HG02973 (cell line): ENCODE data around the gene SPATA20.

Experiments
- ATAC-seq: cut with Tn5 transposase; IDR thresholded peaks from one replicate; pipeline ENCODE4 v1.9.1; 2021; ENCODE audit warnings: moderate library complexity; ENCODE audit not compliant: unreplicated experiment

The SPATA20 gene

DNA sequence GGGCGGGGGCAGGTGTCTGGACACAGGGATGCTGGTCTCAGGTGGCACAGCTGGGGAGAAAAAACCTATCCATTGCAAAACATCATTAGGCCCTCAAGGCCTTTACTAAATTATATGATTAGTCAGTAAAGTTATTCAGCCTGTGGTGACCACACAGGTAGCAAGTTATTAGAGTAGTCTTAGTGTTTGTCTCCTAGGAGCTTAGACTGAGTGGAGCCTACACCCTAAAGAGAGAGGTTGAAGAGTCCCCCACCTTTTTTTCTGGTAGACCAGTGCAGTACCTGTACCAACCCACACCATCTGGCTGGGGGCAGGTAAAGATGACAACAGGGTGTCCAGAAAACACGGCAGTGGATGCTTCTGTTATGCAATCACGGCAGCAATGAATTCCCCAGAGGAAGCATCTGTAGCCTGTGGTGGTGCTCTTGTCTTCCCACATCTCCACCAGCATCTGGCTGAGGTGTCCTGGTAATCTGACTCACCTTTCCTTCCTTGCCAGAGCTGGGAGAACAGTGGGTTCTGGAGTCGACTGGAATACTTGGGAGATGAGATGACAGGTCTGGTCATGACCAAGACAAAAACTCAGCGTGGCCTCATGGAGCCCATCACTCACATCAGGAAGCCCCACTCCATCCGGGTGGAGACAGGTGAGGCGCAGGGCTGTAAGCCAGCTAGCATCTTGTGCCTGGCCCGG is 27.7 kb upstream of the SPATA20 start:
- ATAC-seq: no peak

DNA sequence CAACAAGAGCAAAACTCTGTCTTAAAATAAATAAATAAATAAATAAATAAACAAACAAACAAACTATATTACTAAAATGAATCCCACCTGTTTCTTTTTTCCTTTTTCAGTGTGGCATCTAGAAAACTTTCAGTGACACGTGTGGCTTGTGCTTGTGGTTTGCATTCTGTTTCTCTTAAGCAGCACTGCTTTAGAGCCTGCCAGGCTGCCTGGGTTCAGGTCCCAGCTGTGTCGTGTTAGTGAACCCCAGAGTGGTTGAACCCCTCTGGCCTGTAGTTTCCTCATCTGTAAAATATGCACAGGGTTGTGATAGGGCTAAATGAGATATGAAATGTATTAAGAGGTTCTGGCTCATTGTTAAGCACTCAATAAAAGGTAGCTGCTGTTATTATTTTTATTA is 26.5 kb upstream of the SPATA20 start:
- ATAC-seq: no peak

DNA sequence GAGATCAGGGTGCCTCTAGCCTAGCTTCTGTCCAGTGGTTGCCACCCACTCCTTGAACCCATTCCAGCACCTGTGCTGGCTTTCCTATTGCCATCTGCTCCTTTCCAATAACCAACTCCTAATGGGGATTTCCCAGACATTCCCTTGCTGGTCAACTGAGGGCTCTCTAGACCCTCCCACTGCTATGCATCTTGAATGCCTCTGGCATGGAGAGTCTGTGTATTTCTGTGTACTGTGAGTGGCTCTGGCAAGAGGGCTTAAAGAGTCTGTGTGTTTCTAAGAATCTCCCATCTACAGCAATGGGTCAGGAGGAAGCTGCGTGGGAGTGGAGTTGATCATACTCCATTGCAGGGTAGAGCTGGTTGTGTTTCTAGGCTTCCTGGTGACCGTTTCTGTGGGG is 25.5 kb upstream of the SPATA20 start:
- ATAC-seq: no peak

DNA sequence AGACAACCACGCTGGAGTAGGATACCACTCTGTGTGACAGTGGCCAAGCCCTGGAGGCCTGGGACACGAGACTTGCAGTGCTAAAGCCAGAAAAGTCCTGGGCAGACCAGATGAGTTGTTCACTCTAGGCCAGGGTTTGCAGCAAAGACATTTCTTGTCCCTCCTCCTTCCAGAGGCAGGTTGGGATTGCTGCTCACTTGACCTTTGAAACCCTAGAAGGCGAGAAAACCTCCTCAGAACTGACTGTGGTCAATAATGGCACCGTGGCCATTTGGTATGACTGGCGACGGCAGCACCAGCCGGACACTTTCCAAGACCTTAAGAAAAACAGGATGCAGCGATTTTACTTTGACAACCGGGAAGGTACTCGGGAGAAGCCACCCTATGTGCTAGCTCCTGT is 24.2 kb upstream of the SPATA20 start:
- no peak for ATAC-seq

DNA sequence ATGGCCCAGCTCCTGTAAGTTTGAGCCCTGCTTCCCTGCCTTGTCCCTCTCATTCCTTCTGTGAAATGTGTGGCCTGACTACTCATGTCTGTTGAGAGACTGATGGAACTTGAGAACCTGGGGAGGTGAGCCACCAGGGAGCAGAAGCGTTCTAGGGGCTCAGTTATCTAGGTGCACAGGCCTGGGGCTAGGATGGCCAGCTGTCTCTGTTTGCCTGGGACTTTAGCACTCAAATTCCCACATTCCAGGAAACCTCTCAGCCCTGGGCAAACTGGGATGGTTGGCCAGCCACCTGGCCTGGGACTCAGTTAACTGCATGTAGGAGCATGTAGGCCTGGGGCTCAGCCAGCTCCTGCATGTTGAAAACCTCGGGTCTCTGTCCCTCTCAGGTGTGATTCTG is 23.8 kb upstream of the SPATA20 start:
- ATAC-seq: no peak

DNA sequence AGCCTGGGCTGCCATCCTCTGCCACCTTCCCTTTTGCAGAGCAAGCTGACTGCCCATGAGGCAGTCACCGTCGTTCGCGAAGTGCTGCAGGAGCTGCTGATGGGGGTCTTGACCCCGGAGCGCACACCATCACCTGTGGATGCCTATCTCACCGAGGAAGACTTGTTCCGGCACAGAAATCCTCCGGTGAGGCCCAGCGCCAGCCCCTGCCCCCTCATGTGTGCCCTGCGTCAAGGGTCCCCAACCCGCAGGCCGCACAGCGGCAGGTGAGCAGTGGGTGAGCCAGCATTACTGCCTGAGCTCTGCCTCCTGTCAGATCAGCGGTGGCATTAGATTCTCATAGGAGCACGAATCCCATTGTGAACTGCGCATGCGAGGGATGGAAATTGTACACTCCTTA is 22.1 kb upstream of the SPATA20 start:
- no peak for ATAC-seq

DNA sequence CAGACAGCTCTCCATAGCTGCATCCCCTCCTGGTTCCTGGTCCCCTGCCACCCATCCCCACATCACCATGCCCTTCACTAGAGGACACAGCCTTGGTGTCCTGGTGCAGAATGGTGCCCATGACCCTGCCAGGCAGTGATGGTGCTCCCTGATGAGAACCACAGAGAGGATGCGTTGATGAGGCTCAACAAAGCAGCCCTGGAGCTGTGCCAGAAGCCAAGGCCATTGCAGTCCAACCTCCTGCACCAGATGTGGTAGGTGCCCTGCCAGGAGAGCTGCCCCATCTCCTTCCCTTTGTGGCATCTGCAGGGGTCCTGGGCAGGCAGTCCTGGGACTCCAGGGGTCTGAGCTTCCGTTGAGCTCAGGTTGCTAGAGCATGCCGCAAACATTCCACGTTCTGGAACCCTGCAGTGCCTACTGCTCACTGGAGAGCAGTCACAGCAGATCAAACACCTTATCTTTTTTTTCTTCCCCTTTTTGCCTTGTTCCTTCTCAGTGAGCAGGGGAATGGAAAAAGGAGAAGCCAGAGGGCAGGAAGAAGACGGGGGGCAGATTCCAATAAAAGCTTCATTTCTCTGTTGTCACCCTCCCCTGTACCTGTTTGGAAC is 19.7 kb upstream of the SPATA20 start:
- no peak for ATAC-seq

DNA sequence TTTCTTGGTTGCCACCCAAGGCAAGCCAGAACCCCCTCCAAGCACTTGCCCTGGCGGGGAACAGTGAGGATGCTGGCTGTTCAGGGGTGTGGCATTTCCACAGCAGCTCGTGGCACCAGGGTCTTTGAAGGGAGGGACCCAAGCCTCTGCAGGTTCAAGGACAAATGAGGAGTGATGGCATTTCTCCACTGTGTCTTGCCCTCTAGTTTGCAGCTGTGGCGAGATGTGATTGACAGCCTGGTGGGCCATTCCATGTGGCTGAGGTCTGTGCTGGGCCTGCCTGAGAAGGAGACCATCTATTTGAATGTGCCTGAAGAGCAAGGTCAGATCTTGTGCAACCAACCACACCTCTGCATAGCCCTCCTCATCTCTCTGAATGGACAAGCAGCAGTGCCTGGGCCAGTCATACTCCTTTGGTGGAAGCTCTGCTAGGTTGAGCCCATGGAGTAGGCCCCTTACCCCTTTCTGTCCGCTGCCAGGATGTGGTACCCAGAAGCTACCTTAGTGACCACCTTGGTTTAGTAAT is 19.0 kb upstream of the SPATA20 start:
- ATAC-seq: no peak

DNA sequence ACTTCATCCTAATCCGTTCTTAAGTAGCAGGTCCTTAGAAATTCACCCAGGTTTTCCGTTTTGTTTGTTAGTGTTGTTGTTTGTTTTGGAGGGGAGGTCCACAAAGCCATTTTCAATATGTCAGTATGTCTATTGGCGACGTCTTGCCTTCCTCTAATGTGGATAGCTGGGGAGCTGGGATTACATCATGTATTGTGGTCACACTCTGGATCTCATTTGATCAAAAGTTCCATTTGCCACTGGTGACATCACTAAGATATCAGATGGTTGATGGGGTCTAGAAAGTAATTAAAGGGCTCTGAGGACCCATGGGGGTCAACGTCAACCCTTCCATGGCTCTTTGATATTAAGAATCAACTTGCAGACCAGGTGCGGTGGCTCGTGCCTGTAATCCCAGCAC is 17.1 kb upstream of the SPATA20 start:
- ATAC-seq: no peak

DNA sequence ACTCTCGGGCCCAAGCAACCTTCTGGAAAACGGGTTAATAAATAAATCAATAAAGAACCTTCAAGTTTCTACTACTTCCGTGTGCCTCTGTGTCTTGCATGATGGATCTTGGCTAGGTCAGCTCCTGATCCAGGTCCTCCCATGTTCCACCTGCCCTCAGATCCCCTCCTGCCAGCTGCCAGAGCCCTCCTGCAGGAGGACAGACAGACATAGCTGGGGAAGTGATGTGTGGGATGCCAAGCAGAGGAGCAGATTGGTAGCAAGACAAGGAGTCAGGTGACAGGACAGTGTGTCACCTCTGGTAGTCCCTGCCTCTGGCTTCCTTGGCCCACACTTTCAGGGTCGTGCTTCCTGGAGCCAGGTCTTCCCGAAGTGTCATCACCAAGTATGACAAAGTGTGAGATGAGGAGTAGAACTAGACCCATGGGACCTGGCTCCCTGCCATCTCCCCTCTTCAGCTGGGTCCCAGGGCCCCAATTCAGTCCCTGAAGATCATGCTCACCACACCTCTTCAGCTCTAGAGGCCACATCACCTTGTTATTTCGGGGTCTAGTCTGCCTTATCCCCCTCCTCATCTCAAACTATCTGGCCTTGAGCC is 15.4 kb upstream of the SPATA20 start:
- ATAC-seq: no peak

DNA sequence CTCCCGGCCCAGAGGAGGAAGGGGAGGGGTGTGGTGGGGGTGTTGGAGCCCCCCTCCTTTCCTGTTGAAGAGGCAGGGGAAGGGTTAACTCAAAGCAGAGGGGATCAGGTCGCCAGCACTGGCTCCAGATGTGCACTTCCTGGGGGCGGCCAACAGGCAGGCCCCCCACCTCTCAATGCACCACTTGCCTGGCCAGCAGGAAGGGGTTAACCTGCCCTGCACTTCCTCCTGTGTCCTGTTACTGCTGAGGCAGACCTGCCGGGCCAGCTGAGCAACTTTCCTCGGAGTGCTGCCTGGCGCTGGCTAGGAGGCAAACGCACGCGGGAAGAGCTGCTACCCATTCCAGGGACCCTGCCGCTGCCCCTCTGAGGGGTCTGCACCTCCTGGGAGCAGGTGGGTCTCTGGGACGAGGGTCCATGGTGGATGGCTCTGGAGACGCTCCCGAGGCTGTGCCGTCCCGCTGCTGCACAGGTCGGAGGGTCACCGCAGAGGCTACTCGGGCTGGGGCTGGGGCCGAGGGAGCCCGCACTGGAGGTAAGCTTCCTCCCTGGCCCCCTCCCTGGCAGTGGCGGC is 14.4 kb upstream of the SPATA20 start, which contains the start of gene EPN3:
Gene EPN3 (plus strand): TSS at position 284 of the 573 bp plus-strand sequence. CDS start 3,822 bp downstream, outside the sequence.
- ATAC-seq: no peak

DNA sequence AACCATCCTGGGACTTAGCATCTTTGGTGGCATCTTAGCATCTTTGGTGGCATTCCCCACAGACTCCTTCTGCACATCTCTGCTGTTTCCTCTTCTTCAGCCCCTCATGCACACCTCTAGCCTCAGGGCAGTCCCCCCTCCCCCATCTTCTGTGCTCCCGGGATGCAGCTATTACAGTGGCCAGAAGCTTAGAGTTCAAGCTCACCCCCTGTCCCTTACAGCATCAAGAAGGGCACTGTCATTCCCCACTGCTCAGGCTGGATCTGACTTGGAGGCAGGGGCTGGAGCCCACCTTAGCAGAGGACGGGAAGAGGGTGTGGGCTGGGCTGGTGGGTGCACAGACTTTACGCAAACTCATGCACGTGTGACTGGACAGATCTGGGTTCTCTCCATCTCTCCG is 13.8 kb upstream of the SPATA20 start:
- ATAC-seq: no peak

DNA sequence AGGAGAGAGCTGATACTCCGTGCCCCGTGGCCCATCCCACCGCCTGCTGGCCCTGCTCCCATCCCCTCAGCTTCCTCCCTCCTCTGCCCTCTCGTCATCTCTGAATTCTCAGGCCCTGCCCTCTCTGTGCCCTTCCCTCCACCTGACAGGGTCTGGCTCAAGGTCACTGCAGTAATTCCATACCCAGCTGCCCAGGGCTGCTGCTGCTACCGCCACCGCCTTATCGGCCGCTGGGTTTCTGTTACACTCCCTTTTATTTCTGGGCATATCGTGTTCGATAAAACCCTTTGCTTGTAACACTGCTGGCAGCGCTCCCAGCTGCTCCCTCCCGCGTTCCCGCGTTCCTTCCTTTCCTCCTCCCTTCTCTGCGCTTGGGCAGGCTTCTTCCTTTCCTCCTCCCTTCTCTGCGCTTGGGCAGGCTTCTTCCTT is 13.2 kb upstream of the SPATA20 start:
- no peak for ATAC-seq

DNA sequence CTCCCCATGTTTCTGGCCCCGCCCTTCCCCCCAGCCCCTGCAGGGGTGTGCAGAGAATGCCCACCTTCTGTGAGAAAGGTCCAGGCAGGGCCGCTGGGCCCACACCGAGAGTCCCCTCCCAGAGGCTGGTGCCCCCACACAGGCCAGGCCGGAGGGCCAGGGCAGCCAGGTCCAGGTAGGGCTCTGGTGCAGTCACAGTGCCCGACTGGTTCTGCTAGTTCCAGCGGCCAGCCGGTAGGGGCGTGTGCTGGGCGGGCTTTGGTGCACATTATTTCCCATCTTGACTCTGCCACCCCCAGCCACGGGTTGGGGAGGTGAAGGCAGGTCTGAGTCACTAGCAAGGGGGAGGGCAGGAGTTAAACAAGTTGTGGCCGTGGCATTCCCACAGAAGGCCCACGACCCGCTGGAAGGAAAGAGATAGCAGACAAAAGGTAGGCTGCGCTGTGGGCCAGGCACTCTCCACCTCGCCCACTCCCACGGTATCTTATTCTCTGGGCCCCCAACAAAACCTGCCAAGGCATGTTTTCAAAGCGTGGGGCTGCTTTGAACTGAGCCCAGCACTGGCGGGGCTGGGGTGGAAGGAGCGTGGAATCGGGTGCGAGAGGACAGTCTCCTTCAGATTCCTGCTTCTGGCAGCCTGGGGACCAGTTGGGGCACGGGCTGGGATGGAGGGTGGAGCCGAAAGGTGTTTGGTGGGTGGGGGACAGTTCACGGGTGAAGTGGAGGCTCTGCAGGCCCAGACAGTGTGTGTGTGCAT is 12.6 kb upstream of the SPATA20 start:
- ATAC-seq: no peak

DNA sequence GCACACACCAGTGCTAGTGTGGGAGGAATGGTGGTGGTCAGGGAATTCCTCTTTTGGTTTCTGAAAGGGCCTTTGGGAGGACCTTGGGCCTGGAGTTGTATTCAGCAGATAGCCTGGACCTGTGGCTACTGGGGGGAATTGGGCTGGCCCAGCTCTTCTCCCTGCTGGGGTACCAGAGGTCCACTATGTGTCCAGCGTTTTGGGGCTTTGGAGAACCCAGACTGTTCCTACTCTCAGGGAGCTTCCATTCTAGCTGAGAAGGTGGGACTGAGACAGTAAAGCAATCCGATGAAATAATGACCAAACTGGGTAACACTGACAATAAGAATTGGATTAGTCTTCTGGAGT is 12.0 kb upstream of the SPATA20 start:
- no peak for ATAC-seq

DNA sequence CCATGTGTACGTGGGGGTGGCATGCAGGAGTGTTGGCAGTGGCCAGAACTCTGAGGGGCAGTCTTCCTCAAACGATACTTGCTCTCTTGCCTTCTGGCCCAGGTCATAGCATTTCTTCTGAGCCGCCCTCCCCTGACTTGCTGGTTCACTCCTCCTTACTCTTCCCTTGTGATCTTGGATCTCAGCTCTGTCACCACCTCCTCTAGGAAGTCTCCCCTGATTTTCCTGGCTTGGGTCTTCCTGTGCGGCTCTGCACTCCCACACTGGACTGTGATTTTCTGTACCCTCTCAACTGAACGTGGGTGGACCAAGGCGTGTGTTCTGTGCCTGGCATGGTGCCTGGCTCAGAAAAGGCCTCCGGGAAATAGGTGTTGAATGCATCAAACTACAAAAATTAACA is 11.6 kb upstream of the SPATA20 start:
- ATAC-seq: no peak

DNA sequence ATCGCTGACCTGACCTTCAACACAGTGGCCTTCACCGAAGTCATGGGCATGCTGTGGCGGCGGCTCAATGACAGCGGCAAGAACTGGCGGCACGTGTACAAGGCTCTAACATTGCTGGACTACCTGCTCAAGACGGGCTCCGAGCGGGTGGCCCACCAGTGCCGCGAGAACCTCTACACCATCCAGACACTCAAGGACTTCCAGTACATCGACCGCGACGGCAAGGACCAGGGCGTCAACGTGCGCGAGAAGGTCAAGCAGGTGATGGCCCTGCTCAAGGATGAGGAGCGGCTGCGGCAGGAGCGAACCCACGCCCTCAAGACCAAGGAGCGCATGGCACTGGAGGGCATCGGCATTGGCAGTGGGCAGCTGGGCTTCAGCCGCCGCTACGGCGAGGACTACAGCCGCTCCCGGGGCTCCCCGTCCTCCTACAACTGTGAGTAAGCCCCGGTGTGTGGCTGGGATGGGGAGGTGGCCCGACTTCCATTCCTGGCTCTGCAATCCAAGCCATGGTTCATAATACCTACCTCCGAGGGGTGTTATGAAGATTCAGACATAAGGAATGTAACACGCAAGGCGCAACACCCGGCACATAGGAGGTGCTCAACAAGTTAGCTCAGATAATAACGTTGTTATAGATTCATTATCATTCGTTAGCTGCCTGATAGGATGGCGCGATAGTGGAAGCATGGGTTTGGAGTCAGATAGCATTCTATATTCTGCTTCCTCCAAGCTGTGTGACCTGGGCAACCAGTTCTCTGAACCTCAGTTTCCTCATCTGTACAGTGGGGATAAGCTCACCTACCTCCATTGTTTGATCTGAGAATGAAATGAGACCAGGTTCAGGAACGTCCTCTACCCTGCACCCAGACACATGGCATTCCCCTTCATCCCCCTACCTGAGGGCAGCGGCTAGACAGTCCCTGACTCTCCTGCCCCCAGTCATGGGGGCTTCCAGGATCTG is 10.0 kb upstream of the SPATA20 start:
- ATAC-seq: no peak

DNA sequence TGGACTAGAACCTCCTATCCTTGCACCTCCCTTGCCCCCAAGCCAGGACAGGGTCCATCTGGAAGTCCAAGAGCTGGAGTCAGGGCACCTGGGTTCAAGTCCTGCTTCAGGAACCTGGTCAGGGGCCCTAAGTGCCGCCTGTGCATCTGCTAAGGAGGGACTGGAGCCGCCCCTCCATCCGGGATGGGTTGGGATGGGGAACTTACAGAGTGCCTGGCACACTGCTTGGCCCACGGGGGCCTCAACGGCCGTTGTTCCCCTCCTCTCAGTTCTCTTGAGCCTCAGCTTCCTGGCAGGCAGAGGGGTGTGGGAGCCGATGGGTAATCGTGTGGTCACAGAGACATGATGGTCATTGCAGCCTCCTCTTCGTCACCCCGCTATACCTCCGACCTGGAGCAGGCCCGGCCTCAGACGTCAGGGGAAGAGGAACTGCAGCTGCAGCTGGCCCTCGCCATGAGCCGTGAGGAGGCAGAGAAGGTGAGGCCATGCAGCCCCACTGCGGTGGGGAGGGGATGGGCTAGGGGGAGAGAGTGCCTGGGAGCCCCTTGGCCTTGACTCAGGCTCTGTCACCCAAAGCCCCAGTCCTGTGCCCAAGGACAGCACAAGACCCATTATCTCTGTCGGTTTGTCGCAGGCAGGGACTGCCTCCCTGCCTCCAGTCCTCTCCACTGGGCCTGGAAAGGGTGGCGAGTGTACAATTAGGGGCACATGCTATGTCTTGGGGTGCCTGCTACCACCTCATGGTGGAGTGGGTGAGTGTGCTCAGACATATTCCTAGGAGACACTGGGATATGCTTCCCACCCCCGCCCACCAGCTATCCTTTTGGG is 9.0 kb upstream of the SPATA20 start:
- no peak for ATAC-seq
